SH-SY5Y (cell line): Measurements from ENCODE around the gene RRAD.

ENCODE experiments used
- GATA2 ChIP-seq: IDR thresholded peaks from 2 replicates; pipeline ENCODE4 v1.6.1; 2011; ENCODE audit warnings: mild to moderate bottlenecking, low read depth, low read length
- GATA3 ChIP-seq: IDR thresholded peaks from 2 replicates; pipeline ENCODE4 v1.6.1; 2011; ENCODE audit warnings: low read depth, mild to moderate bottlenecking, low read length, moderate library complexity

The RRAD gene

DNA sequence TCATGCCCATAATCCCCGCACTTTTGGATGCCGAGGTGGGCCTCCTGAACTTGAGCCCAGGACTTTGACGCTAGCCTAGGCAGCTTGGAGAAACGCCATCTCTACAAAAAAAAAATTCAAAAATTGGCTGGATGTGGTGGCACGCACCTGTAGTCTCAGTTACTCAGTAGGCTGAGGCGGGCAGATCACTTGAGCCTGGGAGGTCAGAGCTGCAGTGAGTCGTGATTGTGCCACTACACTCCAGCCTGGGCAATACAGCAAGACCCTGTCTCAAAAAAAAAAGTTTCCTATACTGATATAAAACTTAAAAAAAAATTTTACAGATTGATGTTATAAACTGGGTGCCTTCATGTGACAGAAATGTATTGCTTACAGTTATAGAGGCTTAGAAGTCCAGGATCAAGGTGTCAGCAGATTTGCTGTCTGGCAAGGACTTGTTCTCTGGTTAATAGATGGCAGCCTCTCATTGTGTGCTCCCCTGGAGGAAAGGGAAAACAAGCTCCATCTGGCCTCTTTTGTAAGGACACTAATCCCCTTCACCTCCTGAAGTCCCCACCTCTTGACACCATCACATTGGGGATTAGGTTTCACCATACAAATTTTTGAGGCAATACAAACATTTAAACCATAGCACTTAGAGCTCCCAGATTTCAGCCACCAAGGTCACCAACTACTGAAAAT is 27.2 kb upstream of the RRAD start:
- TF ChIP-seq GATA3 = no peak
- no peak for TF ChIP-seq GATA2

GRCh38 chr16:66950971-66951790 is 25.8 kb upstream of the RRAD start:
- TF ChIP-seq GATA2 (no peak), GATA3 (no peak)

GRCh38 chr16:66950437-66950836 is 25.1 kb upstream of the RRAD start:
- TF ChIP-seq GATA3 (no peak), GATA2 (no peak)

DNA sequence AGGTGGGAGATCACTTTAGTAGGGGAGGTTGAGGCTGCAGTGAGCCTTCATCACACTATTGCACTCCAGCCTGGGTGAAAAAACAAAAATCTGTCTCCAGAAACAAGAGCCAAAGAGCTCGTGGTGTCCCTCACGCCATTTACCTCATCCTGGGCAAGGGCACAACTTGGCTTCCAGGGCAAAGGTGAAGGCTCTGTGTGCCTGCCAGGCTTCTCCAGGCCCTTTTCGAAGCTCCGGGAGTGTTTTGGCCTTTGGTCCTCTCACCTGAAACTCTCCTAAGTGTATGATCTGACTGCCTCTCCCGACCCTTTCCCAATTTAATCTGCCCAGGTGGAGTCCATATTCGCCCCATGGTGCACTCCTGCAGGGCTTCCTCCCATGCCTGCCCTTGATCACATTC is 24.1 kb upstream of the RRAD start:
- TF ChIP-seq GATA3 (no peak), GATA2 (no peak)

GRCh38 chr16:66948837-66949225 is 23.5 kb upstream of the RRAD start:
- TF ChIP-seq GATA2 (no peak), GATA3 (no peak)

GRCh38 chr16:66948134-66948836 is 22.9 kb upstream of the RRAD start:
- TF ChIP-seq GATA2 (no peak), GATA3 (no peak)

GRCh38 chr16:66947302-66948065 is 22.1 kb upstream of the RRAD start:
- TF ChIP-seq GATA3 = no peak
- TF ChIP-seq GATA2 = no peak

GRCh38 chr16:66946974-66947301 is 21.6 kb upstream of the RRAD start:
- TF ChIP-seq GATA3 (no peak), GATA2 (no peak)

DNA sequence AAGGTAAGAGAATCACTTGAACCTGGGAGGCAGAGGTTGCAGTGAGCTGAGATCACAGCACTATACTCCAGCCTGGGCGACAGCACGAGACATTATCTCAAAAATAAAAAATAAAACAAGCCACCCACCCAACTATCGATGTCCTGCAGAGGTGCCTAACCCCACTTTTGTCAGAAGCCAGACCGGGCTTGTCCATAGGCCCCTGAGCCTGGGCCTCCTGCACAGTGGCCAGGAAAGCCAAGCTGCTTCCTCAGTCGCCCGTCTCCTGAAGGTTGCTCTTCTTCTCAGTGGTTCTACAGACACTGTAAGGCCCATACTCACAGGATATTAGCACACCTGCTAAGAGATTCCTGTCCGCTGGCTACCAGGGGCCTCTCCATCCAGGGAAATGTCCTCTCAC is 21.2 kb upstream of the RRAD start:
- TF ChIP-seq GATA2 (no peak), GATA3 (no peak)

GRCh38 chr16:66945939-66946338 is 20.6 kb upstream of the RRAD start:
- no peak for TF ChIP-seq GATA2
- no peak for TF ChIP-seq GATA3

DNA sequence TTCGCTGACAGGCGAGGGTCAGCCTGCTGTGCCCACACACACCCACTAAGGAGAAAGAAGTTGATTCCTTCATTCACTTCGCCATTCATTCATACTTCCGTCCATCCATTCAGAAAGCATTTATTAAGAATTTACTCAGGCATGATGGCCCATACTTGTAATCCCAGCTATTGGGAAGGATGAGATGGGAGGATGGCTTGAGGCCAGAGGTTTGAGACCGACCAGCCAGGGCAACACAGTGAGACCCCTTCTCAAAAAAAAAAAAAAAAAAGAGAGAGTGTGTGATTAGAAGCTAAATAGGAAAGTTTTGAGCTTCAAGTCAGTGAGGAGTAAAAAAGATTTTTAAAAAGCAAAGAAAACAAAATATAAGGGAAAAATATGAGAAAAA is 18.7 kb upstream of the RRAD start:
- TF ChIP-seq GATA3 (no peak), GATA2 (no peak)

- TF ChIP-seq GATA2 (no peak), GATA3 (no peak)
These were observed 18.2 kb upstream of the RRAD start for GRCh38 chr16:66943426-66944053.

DNA sequence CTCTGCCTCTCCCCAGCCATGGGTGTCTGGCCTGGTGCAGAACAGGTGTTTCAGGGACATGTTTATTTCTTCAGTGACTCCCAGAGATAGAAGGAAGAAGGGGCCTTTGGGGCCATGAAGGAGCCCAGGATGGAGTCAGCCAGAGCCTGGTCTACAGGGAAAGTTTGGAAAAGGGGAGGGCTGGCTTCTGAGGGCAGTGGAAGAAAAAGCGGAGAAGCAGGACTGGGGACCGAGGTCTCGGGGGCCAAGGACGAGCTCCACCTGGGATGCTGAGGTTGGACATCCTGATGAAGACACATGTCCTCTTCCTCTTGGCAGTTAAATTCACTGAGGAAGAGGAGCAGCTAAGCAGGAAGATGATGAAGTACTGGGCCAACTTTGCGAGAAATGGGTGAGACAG is 17.6 kb upstream of the RRAD start:
- TF ChIP-seq GATA3 (no peak), GATA2 (no peak)

GRCh38 chr16:66940236-66940635 is 14.9 kb upstream of the RRAD start:
- no peak for TF ChIP-seq GATA2
- no peak for TF ChIP-seq GATA3
